Measurements from ENCODE around the gene NCMAP.

DNA sequence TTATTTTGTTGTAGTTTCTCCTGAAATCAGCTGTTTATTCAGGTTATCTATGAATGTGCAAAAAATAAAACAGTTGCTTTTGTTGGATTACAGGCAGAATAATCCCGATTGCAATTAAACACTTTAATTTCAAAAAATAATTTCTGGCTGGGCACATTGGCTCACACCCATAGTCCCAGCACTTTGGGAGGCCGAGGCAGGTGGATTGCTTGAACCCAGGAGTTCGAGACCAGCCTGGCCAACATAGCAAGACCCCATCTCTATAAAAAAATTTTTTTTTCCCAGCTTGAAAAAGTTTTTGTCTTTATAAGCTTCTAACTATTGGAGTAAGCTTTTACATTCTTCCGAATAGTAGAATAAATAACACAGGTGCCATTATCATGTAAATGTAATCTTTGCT lies 38.0 kb upstream of the NCMAP start:
- TF ChIP-seq EZH2 (IDR thresholded peaks at IDR 0.05; ENCODE audit: borderline replicate concordance, low read length) (no peak), CTCF (IDR thresholded peaks at IDR 0.05; ENCODE audit: low read length) (no peak)
